T-helper 1 cell treated with Interleukin-12 subunit alpha and Interleukin-12 subunit beta and Interleukin-4 antibody, amounts not matched to agents 30 ng/mL and 1 ng/mL, for 36 hours (primary cell): ENCODE measurements around the gene TPM2. TPM values are rescaled to one million over a fixed set of nuclear protein-coding genes. Genes with fewer than 3 reads are reported as not detected.

Experiments used
- intact Hi-C: fragments of 100-400 bp; cut with micrococcal nuclease; formaldehyde crosslinking; loops from one replicate; pipeline ENCODE4 v1.15.1; 2024
- total RNA-seq: library from RNA; stranded (reverse); gene quantifications from 2 replicates; pipeline ENCODE4 v1.2.3, GENCODE V29; 2022

Gene TPM2
- 4.6 and 9.9 TPM in 2 replicates for total RNA-seq

- intact Hi-C loops = no loop called here
These were observed at the start of gene TPM2 for GRCh38 chr9:35689542-35690293. TPM2 (minus strand) TSS chr9:35689925; CDS start chr9:35689817, 108 bp downstream.

DNA sequence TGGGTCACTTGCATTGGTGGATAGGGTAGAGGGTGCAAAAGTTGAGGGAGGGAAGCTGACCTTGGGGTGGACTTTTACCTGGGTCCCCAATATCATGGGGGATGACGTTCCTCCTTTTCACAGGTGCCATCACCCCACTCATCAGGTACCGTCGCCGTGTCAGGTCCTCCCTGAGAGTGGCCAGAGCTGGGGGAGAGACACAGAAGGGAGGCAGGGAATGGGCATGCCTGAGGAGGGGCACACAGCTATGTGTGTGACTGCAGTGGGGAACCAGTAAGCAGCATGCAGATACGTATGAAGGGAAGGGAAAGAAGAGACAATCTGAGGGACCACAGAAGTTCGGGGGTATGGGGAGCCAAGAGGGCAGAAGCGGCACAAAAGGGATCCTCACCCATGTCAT, 49.2 kb upstream of the TPM2 start:
- intact Hi-C loops = loop anchor here (5.0 to 10.0 kb wide), 3 partner anchors 244 to 1074 kb away; partner anchors contain the start of genes CCL27 and RUSC2

DNA sequence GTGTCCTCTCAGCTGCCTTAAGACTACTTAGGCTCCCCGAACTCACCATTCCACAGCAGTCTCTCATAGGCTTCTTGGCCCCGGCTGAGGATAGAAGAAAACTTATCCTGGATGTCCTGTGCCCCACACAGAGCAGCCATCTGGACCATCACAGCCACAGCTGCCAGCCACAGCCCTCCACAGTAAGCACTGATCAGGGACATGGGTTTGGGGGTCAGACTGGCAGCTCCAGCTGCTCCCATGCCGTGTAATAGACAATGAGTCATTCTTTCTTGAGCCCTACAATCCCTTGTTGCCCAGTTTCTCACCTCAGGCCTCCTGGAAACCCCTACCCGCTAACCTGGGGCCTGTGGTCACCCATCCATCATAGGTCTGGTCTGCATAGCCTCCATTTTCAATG, 48.5 kb upstream of the TPM2 start:
- intact Hi-C loops = loop anchor here (5.0 to 10.0 kb wide), 3 partner anchors 243 to 1073 kb away; partner anchors contain the start of genes CCL27 and RUSC2

- intact Hi-C loops = loop anchor here (5.0 to 10.0 kb wide), 3 partner anchors 242 to 1072 kb away; partner anchors contain the start of genes CCL27 and RUSC2
These were observed 47.4 kb upstream of the TPM2 start for GRCh38 chr9:35737143-35737542.

DNA sequence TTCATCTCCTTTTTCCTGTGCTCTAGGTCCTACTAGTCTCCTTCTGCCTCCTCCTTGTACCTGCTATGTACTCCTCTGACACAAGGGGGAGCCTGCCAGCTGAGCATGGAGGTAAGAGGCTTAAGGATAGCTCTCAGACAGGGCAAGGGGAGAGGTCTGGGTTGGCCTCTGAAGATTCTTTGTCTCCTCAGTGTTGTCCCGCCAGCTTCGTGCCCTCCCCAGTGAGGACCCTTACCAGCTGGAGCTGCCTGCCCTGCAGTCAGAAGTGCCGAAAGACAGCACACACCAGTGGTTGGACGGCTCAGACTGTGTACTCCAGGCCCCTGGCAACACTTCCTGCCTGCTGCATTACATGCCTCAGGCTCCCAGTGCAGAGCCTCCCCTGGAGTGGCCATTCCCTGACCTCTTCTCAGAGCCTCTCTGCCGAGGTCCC, 46.5 kb upstream of the TPM2 start:
- intact Hi-C loops = loop anchor here (1.0 to 10.0 kb wide), 8 partner anchors 12 to 1071 kb away; partner anchors contain the start of genes CCL27 and RUSC2

GRCh38 chr9:35734096-35734495, 44.4 kb upstream of the TPM2 start:
- intact Hi-C loops = loop anchor here (5.0 to 10.0 kb wide), 7 partner anchors 239 to 1357 kb away; partner anchors contain the start of genes CCL27, GNE, MYORG and RUSC2

- intact Hi-C loops = loop anchor here (1.0 to 10.0 kb wide), 19 partner anchors 16 to 1356 kb away; partner anchors contain the start of genes CCL27, CLTA, DNAJB5 and GBA2
These were observed 43.2 kb upstream of the TPM2 start for GRCh38 chr9:35732800-35733541.

DNA sequence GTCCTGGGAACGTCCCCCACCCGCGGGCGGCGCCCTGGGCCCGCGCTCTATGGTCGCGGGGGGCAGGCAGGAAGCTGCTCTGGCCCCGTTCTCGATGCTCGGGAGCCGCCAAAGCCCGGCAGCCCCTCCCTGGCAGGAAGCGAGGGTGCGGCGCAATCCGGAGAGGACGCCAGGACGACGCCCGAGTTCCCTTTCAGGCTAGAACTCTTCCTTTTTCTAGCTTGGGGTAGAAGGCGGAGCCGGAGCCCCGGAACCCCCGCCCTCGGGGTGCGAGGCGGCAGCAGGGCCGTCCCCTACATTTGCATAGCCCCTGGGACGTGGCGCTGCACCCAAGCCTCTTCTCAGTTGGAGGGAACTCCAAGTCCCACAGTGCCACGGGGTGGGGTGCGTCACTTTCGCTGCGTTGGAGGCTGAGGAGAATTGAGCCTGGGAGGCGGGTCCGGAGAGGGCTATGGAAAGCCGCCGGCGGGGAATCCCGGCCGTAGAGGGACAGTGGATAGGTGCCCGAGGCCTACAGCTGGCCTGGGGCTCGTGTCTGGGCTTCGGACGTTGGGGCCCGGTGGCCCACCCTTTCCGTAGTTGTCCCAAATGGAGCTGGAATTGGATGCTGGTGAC, 42.6 kb upstream of the TPM2 start, which contains the start of the genes CREB3 and TLN1:
Gene CREB3, plus strand, starts transcription at position 482 of the 615 bp plus-strand sequence. Its CDS starts 107 bp downstream, at position 589.
Gene TLN1, minus strand, starts transcription at position 11 of the 615 bp plus-strand sequence. CDS start 6,501 bp downstream, outside the sequence.
- intact Hi-C loops = loop anchor here (1.0 to 10.0 kb wide), 19 partner anchors 17 to 1355 kb away; partner anchors contain the start of genes CCL27, CLTA, DNAJB5 and GBA2

DNA sequence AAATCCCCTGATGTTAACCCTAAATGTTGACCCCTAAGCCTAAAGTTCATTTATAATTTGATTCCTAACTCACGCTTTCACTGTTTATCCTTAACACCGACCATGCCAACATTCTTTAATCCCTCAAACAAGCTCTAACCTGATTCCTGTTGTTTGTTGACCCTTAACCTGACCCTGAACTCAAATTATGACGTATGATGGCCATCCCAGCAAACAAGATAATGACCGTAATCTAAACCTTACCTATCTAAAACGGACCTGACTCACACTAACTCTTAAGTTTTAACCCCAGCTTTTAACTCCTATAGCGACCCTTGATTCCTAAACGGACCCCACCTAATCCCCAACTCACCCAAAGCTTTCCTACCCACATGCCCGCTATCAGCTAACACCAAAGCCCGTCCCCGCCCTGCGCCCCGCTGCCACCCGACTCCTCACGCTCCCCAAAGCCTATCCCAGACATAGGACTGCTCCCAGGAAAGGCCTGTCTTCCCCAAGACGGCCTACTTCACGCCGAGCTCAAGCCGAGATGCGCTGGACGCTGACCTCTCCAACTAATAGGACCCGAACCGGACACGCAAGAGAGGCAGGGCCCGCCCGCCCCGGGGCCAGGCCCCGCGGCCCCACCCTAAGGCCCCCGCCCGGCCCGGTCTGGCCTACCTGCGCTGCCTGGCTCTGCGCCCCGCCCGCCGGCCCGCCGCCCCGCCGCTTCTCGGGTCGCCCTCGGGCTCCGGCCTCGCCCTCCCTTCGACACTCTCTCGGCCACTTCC, 41.9 kb upstream of the TPM2 start:
- intact Hi-C loops = loop anchor here (1.0 to 10.0 kb wide), 19 partner anchors 18 to 1354 kb away; partner anchors contain the start of genes CCL27, CLTA, DNAJB5 and GBA2

DNA sequence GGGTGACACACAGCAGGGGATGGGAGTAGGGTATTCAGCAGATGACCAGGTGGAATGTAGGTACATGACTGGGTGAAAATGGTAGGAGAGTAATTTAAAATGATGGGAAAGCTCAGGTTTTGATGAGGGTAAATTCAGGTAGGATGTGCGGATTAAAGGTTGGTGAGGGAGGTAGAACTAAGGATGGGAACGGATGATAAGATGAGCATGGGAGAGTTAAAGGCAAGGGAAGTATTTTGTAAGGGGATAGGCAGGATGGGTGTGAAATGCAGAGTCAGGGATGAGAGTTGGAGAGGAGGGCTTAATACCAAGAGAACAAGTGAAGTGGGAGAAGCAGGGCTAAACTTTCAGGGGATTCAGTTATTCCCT, 40.7 kb upstream of the TPM2 start:
- intact Hi-C loops = loop anchor here (5.0 to 10.0 kb wide), 7 partner anchors 236 to 1353 kb away; partner anchors contain the start of genes CCL27, GNE, MYORG and RUSC2

GRCh38 chr9:35729700-35730485, 40.2 kb upstream of the TPM2 start:
- intact Hi-C loops = loop anchor here (5.0 to 10.0 kb wide), 7 partner anchors 235 to 1353 kb away; partner anchors contain the start of genes CCL27, GNE, MYORG and RUSC2

- intact Hi-C loops = no loop called here
These were observed 39.4 kb upstream of the TPM2 start for GRCh38 chr9:35729101-35729500.

DNA sequence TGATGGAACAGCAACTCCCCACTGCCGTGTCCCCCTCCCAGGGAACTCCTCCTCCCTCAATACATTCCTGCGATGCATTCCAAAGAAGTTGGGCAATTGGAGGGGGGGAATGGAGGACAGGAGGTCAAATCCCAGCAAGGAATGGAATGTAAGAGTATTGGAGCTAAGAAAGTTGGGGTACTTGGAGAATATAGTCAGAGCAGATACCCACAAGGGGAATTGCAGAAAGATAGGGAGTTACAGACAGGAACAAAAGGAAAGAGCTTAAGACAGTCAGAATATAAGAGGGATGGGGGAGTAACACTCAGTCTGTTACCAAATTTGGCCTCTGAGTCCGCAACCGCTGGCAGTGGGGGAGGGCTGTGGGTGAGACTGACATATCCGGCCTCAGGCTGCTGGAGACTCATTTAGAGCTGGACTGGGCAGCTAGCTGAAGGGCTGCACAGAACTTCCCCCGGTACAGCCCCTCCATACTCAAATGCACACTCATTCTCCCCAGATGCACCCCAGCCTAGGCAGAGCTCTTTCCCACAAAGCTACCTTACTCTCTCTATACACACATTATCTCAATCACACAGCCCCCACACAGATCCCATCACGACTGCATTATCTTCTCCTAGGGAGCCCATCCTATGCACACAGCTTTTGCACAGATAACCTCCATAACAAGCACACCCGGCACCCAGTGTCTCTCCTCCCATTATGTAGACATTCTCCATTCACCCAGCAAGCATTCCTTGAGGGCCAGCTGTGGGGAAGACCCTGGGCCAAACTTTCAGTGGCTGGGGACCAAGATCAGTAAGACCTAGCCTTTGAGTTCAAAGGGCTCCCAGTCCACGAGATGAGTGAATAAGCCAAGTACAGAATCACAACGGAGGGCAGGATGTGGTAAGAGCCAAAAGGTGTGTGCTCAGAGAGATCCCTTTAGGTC, 38.6 kb upstream of the TPM2 start:
- intact Hi-C loops = loop anchor here (1.0 kb wide), 2 partner anchors 32 to 124 kb away; no protein-coding TSS in a partner anchor

DNA sequence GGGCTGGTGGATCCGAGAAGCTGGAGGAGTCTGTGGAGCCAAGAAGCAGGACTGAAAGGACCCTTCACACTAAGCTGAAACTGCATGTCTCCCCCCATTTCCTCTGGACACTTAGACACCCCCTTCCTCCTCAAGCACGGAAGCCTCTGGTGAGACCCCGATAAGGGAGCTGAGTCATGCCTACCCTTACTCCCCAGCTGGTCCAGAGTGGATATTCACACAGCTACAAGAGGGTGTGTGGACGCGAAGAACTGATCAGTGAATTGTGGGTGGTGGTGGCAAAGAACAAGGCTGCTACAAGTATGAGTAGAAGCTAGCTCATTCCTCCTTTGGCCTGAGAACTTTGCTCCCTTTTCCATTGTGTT, 37.9 kb upstream of the TPM2 start:
- intact Hi-C loops = loop anchor here (1.0 kb wide), 2 partner anchors 31 to 123 kb away; no protein-coding TSS in a partner anchor

DNA sequence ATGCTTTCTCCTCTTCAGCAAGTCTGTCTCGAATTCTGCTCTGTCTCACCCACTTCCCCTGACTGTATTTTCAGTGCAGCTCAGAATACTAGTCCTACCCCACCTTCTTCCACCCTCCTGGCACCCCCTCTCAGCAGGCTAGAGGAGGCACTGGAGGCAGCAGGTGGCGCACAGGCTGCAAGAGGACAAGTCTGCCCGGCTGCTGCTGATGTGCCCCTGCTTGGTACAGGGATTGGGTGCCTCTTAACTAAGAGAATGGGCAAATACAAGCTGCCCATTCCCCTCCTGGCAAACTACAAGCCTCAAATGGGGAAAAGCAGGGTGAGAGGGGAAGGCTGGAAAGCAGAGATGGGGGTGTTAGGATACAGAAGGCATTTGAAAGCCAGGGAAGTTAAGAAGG, 37.2 kb upstream of the TPM2 start:
- intact Hi-C loops = no loop called here

DNA sequence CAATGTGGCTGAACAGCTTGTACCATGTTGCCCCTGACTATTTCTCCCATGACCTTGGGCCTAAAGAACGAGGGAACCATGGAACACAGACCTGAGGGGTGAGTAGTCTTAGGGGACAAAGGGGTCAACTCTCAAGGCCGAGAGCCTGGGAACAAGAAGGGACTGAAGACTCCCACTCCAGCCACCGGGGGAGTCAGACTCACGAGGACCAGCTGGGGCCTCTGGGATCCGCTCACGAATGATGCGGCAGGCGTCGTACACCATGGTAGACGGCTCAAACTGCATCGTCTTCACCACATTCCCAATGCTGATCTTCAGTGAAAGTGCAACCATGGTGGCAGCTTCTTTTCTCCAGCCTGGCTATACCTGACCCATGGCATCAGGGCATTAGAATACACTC, 35.6 kb upstream of the TPM2 start:
- intact Hi-C loops = no loop called here

GRCh38 chr9:35723908-35724307, 34.2 kb upstream of the TPM2 start:
- intact Hi-C loops = no loop called here

DNA sequence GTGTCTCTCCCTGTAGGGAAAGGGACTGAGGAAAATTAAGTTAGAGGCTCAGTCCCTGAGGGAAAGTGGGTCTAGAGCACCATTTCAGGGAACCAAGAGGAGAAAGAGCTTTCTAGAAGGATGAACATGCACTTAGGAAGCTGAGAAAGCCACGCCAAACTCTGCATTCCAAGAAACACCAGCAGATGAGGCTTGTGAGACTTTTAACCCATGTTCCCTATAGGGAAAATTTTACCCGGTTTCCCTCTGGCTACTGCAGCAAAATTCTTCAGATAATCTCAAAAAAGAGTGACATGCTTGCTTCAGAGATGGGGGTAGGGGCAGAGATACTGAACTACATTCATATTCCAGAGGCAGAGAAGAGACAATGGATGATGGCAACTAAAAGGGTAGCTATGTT, 33.7 kb upstream of the TPM2 start:
- intact Hi-C loops = no loop called here
